Measurements from ENCODE around the gene CDKAL1. TPM values are rescaled to one million over a fixed set of nuclear protein-coding genes. Genes with fewer than 3 reads are reported as not detected.

Gene CDKAL1
- total and polyA plus RNA-seq, 10 donors: 4.8 to 26.9 (median 20.1) TPM

DNA sequence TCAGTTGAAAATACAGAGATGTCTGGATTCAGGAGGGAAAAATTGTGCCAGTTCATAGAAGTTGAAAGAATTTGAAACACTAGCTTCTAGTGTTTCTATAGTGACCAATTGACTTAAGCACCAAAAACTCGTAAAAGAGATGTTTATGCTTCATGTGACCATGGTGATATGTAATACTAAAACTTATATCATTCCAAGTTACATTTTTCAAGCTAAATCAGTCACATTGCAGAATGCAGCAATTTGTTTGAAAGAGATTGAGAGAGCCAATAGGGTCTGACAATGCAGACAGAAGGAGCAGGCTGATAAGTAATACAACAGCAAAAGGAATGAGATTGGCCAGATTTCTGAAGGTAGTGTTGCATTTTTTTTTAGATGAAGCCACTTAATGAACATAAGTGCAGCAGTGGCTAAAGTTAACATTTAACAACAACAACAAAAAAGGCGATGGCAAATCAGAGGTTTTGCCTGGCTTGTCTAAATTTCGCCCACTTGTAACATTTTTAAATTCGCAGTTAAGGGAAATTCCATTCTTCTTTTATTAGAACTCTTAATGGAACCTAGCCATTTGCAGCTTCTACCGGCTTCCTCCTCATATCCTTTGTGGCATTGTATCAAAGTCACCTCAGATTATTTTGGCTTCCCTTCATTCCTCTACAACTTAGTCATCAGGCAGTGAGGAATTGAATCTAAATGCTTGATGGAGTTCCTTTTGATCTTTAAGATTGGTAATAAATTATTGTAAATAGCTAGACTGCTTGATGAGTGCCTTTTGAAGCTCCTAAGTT lies 575.3 kb downstream of the CDKAL1 start:
- Histone ChIP-seq H3K4me3 (no peak overlapping the region), H3K9me3 (no peaks in the 10 kb centered on the region), H3K27ac (no peak overlapping the region), H3K36me3 (no peaks in the 10 kb centered on the region), H3K4me1 (peaks cover 0 to 23% (median 5%) of the 10 kb centered on the region in 6 donors), H3K27me3 (replicated peaks in 1 of 7) (no peaks in the 10 kb centered on the region)
- TF ChIP-seq POLR2A (IDR thresholded peaks at IDR 0.05): no peak
- TF ChIP-seq, protein P1, sequence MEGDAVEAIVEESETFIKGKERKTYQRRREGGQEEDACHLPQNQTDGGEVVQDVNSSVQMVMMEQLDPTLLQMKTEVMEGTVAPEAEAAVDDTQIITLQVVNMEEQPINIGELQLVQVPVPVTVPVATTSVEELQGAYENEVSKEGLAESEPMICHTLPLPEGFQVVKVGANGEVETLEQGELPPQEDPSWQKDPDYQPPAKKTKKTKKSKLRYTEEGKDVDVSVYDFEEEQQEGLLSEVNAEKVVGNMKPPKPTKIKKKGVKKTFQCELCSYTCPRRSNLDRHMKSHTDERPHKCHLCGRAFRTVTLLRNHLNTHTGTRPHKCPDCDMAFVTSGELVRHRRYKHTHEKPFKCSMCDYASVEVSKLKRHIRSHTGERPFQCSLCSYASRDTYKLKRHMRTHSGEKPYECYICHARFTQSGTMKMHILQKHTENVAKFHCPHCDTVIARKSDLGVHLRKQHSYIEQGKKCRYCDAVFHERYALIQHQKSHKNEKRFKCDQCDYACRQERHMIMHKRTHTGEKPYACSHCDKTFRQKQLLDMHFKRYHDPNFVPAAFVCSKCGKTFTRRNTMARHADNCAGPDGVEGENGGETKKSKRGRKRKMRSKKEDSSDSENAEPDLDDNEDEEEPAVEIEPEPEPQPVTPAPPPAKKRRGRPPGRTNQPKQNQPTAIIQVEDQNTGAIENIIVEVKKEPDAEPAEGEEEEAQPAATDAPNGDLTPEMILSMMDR (IDR thresholded peaks at IDR 0.05 in 8 of 11, conservative IDR thresholded peaks at IDR 0.05 in 3 of 11): no peak
- 41 to 50% (median 44%) methylated on average over 5 of the region's 5 CpGs for WGBS, 5 donors
- intact Hi-C loops (cut with DNase I; ENCODE audit: low total_unique reads): no loop called here
- DNase-seq: no peak

DNA sequence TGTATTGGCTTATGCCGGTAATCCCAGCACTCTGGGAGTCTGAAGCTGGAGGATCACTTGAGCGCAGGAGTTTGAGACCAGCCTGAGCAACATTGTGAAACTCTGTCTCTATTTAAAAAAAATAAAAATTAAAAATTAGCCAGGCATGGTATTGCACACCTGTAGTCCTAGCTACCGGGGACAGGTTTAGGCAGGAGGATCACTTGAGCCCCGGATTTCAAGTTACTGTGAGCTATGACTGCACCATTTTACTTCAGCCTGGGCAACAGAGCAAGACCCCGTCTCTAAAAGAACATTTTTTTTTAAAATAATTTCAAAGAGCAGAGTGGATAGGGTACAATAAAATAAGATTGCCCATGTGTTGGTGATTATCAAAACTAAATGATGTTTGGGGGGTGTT lies 576.4 kb downstream of the CDKAL1 start:
- 95 to 100% (median 99%) methylated on average over 5 of the region's 5 CpGs for WGBS, 5 donors
- DNase-seq: no peak
- H3K27ac ChIP-seq: no peak overlapping the region
- H3K4me3 ChIP-seq: no peak overlapping the region
- intact Hi-C loops (cut with DNase I; ENCODE audit: low total_unique reads): no loop called here
- H3K36me3 ChIP-seq: no peaks in the 10 kb centered on the region
- H3K27me3 ChIP-seq (replicated peaks in 1 of 7): no peaks in the 10 kb centered on the region
- TF ChIP-seq POLR2AphosphoS5 (IDR thresholded peaks at IDR 0.05) (no peak), POLR2A (IDR thresholded peaks at IDR 0.05) (no peak)
- TF ChIP-seq, protein P1 (IDR thresholded peaks at IDR 0.05 in 8 of 11, conservative IDR thresholded peaks at IDR 0.05 in 3 of 11): no peak
- H3K9me3 ChIP-seq: no peaks in the 10 kb centered on the region
- peaks cover 0 to 23% (median 5%) of the 10 kb centered on the region in 6 donors for H3K4me1 ChIP-seq

DNA sequence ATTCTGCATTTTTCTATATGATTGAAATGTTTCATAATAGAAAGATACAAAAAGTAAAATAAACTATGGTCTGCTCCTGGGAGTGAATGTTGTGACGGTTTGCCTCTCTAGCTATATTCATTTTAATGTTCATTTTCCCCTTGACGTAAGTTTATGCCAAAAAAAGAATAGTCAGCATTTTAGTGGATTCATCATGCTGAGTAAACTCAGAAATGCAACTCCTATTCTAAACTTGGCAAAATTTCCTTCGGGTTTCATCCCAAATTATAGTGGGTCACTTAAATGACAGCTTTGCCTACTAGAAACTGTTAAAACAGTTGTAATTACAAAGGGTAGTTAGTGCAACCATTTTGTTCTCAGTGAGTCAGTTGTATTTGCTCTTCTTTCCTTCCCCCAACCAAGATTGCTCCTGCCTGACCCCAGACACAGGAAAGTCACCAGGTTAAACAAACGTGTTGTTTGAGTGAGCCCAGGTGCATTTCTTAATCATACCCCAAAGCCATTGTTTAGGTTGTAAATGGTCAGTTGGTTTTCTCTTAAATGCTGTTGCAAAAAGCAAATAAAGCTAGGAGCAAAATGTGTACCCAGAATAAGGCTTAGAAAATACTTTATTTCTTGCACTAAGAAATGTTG lies 577.0 kb downstream of the CDKAL1 start:
- intact Hi-C loops (cut with DNase I; ENCODE audit: low total_unique reads): no loop called here
- Histone ChIP-seq H3K36me3 (no peaks in the 10 kb centered on the region), H3K4me3 (no peak overlapping the region), H3K4me1 (peaks cover 0 to 23% (median 5%) of the 10 kb centered on the region in 6 donors), H3K27ac (no peak overlapping the region), H3K27me3 (replicated peaks in 1 of 7) (no peaks in the 10 kb centered on the region), H3K9me3 (no peaks in the 10 kb centered on the region)
- no peak for TF ChIP-seq POLR2A (IDR thresholded peaks at IDR 0.05)
- TF ChIP-seq POLR2AphosphoS5 (IDR thresholded peaks at IDR 0.05): no peak
- TF ChIP-seq, protein P1 (IDR thresholded peaks at IDR 0.05 in 8 of 11, conservative IDR thresholded peaks at IDR 0.05 in 3 of 11): no peak
- no peak for DNase-seq
- 74 to 86% (median 80%) methylated on average over 4 of the region's 4 CpGs for WGBS, 5 donors

DNA sequence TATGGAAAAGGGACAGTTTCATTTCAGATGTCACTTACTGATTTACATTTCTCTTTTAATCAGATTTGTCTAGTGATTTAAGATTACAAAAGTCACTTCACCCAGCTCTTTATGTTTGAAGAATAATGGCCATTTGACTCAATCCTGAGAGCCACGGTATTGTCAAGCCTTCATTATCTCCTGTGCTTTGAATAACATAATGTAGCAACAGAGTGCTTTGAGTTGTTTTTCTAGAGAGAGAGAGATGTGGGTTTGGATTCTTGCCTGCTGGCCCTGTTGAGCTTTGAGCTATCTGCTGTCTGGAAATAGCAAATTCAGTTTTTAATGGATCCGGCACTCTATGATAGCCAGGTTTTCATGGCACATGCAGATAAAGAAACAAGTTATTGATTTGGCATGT lies 580.9 kb downstream of the CDKAL1 start:
- Histone ChIP-seq H3K27me3 (replicated peaks in 1 of 7) (no peaks in the 10 kb centered on the region), H3K27ac (no peak overlapping the region), H3K9me3 (no peaks in the 10 kb centered on the region), H3K36me3 (no peaks in the 10 kb centered on the region), H3K4me1 (peaks cover 0 to 13% (median 1%) of the 10 kb centered on the region in 6 donors), H3K4me3 (no peak overlapping the region)
- TF ChIP-seq POLR2AphosphoS5 (IDR thresholded peaks at IDR 0.05) (no peak), POLR2A (IDR thresholded peaks at IDR 0.05) (no peak)
- TF ChIP-seq, protein P1 (IDR thresholded peaks at IDR 0.05 in 8 of 11, conservative IDR thresholded peaks at IDR 0.05 in 3 of 11): no peak
- intact Hi-C loops (cut with DNase I; ENCODE audit: low total_unique reads): no loop called here
- DNase-seq: no peak
- WGBS, 5 donors: 64 to 75% (median 75%) methylated on average over 2 of the region's 2 CpGs

All from spleen (tissue), 11 donors.